Activated T-helper 1 cell treated with anti-CD3 and anti-CD28 coated beads, Interleukin-12 subunit alpha, Interleukin-12 subunit beta, Interleukin-2, Interleukin-4 antibody, amounts not matched to agents 30 ng/mL and 10 ng/mL and 1 ng/mL, durations not matched to agents 14 hours and 24 hours and 36 hours (primary cell): ENCODE results near the gene POU2F2. TPM values are rescaled to one million over a fixed set of nuclear protein-coding genes. Genes with fewer than 3 reads are reported as not detected.
"Not testable (repeated sequence)": the region's sequence is repeated elsewhere in the genome, so short reads cannot be mapped to it uniquely, and the experiment has no call there.

Source experiments
- DNase-seq: peaks from one replicate; pipeline ENCODE4 v3.0.0; 2021; ENCODE audit warnings: low spot score
- H3K27ac Mint-ChIP-seq: one replicate; pipeline ENCODE4 v1.8.0; 2021; ENCODE audit warnings: mild to moderate bottlenecking, mixed read lengths
- H3K27me3 Mint-ChIP-seq: one replicate; pipeline ENCODE4 v1.8.0; 2022; ENCODE audit warnings: mild to moderate bottlenecking, moderate library complexity, mixed read lengths; ENCODE audit not compliant: insufficient read depth
- H3K36me3 Mint-ChIP-seq: one replicate; pipeline ENCODE4 v1.8.0; 2021; ENCODE audit warnings: low read depth, mixed read lengths
- H3K4me1 Mint-ChIP-seq: one replicate; pipeline ENCODE4 v1.8.0; 2021; ENCODE audit warnings: low read depth, mixed read lengths
- H3K4me3 Mint-ChIP-seq: one replicate; pipeline ENCODE4 v1.8.0; 2021; ENCODE audit warnings: mild to moderate bottlenecking, moderate library complexity, mixed read lengths
- H3K9me3 Mint-ChIP-seq: one replicate; pipeline ENCODE4 v1.8.0; 2021; ENCODE audit warnings: mixed read lengths
- intact Hi-C: fragments of 100-400 bp; cut with micrococcal nuclease; formaldehyde crosslinking; loops from one replicate; pipeline ENCODE4 v1.15.1; 2024
- total RNA-seq: library from RNA; stranded (reverse); gene quantifications from 2 replicates; pipeline ENCODE4 v1.2.3, GENCODE V29; 2022

POU2F2 gene
- total RNA-seq, 1 donor from 2014 or later, result 64.0 TPM

GRCh38 chr19:42040491-42040890, 91.8 kb downstream of the POU2F2 start:
- H3K4me1 Mint-ChIP-seq, H3K9me3 Mint-ChIP-seq, H3K36me3 Mint-ChIP-seq, H3K27me3 Mint-ChIP-seq, intact Hi-C loops, DNase-seq, H3K27ac Mint-ChIP-seq, H3K4me3 Mint-ChIP-seq: not testable (repeated sequence)

- Mint-ChIP-seq H3K36me3 (no peaks in the 10 kb centered on the region), H3K4me3 (no peak overlapping the region), H3K9me3 (no peaks in the 10 kb centered on the region), H3K27ac (no peak overlapping the region), H3K27me3 (no peaks in the 10 kb centered on the region), H3K4me1 (peaks cover 1% of the 10 kb centered on the region)
- intact Hi-C loops, result no loop called here
- DNase-seq, result no peak
These were observed 92.2 kb downstream of the POU2F2 start for GRCh38 chr19:42040031-42040430.

DNA sequence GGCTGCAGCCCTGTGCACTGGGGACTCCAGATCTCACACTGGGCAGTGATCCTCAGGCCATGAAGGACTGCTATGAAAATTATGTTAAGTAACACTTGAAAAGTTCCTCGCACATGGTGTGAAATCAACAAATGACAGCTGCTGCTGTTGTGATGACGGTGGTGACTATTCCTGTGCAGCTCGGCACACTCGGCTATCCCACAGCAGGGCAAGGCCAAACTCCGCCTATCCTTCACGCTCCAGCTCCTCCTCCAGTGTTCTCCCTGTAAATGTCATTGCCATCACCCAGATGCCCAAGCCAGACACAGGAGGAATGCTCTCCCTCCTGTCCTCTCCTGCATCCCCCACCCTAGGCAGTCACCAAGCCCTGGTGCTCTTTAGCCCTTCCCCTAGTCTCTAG, 93.6 kb downstream of the POU2F2 start:
- intact Hi-C loops, result no loop called here
- no peak overlapping the region for H3K4me3 Mint-ChIP-seq
- H3K27ac Mint-ChIP-seq, result no peak overlapping the region
- H3K4me1 Mint-ChIP-seq, result peaks cover 8% of the 10 kb centered on the region
- DNase-seq, result no peak
- no peaks in the 10 kb centered on the region for H3K27me3 Mint-ChIP-seq
- H3K36me3 Mint-ChIP-seq, result no peaks in the 10 kb centered on the region
- H3K9me3 Mint-ChIP-seq, result no peaks in the 10 kb centered on the region

- H3K27me3 Mint-ChIP-seq, result no peaks in the 10 kb centered on the region
These were observed 94.6 kb downstream of the POU2F2 start for GRCh38 chr19:42037649-42038048.

More at GRCh38 chr19:42037649-42038048, 94.6 kb downstream of the POU2F2 start:
- H3K36me3 Mint-ChIP-seq, result no peaks in the 10 kb centered on the region
- no peaks in the 10 kb centered on the region for H3K9me3 Mint-ChIP-seq
- intact Hi-C loops, result no loop called here
- H3K4me1 Mint-ChIP-seq, result peaks cover 8% of the 10 kb centered on the region
- DNase-seq, result no peak
- no peak overlapping the region for H3K4me3 Mint-ChIP-seq
- no peak overlapping the region for H3K27ac Mint-ChIP-seq

Other genes with a start within 250 kb of the POU2F2 start
- 386 and 392 TPM in 2 replicates for gene ARHGEF1, start 249.3 kb downstream of the POU2F2 start, total RNA-seq
- gene ERFL, start 204.0 kb downstream of the POU2F2 start, total RNA-seq, result 3.1 TPM in 2 replicates
- gene RABAC1, start 173.1 kb downstream of the POU2F2 start, total RNA-seq, result 36.2 and 41.3 TPM in 2 replicates
- 0.93 and 1.4 TPM in 2 replicates for gene ATP1A3, start 138.2 kb downstream of the POU2F2 start, total RNA-seq
- gene GRIK5, start 62.2 kb downstream of the POU2F2 start, total RNA-seq, result 3.9 TPM in 2 replicates
- gene ZNF574, start 56.3 kb downstream of the POU2F2 start, total RNA-seq, result 17.5 and 17.8 TPM in 2 replicates
- 36.9 and 37.9 TPM in 2 replicates for gene DEDD2, start 85.2 kb upstream of the POU2F2 start, total RNA-seq
- gene ZNF526, start 87.9 kb upstream of the POU2F2 start, total RNA-seq, result 18.4 and 18.5 TPM in 2 replicates
- gene GSK3A, start 110.2 kb upstream of the POU2F2 start, total RNA-seq, result 56.6 and 57.2 TPM in 2 replicates
- 71.9 and 78.4 TPM in 2 replicates for gene ERF, start 122.7 kb upstream of the POU2F2 start, total RNA-seq
- gene CIC, start 136.8 kb upstream of the POU2F2 start, total RNA-seq, result 66.9 and 68.0 TPM in 2 replicates
- gene PRR19, start 169.7 kb upstream of the POU2F2 start, total RNA-seq, result 1.0 and 1.4 TPM in 2 replicates
- 48.7 and 50.1 TPM in 2 replicates for gene PAFAH1B3, start 170.2 kb upstream of the POU2F2 start, total RNA-seq
- gene TMEM145, start 180.9 kb upstream of the POU2F2 start, total RNA-seq, result 0.56 and 2.1 TPM in 2 replicates
- 7.5 and 7.8 TPM in 2 replicates for gene MEGF8, start 193.2 kb upstream of the POU2F2 start, total RNA-seq